ENCODE results near the gene ITGA7.

Gene ITGA7

GRCh38 chr12:55636116-55636655 lies 71.5 kb downstream of the ITGA7 start:
- no peak for TF ChIP-seq CTCF (IDR thresholded peaks at IDR 0.05; ENCODE audit: low read depth, low read length)

More at GRCh38 chr12:55636116-55636655, 71.5 kb downstream of the ITGA7 start:
- H3K4me3 ChIP-seq (ENCODE audit: low read depth, low read length): no peak overlapping the region

Measured in WI38 (cell line).